ENCODE measurements around the gene MFN1.

Gene MFN1

DNA sequence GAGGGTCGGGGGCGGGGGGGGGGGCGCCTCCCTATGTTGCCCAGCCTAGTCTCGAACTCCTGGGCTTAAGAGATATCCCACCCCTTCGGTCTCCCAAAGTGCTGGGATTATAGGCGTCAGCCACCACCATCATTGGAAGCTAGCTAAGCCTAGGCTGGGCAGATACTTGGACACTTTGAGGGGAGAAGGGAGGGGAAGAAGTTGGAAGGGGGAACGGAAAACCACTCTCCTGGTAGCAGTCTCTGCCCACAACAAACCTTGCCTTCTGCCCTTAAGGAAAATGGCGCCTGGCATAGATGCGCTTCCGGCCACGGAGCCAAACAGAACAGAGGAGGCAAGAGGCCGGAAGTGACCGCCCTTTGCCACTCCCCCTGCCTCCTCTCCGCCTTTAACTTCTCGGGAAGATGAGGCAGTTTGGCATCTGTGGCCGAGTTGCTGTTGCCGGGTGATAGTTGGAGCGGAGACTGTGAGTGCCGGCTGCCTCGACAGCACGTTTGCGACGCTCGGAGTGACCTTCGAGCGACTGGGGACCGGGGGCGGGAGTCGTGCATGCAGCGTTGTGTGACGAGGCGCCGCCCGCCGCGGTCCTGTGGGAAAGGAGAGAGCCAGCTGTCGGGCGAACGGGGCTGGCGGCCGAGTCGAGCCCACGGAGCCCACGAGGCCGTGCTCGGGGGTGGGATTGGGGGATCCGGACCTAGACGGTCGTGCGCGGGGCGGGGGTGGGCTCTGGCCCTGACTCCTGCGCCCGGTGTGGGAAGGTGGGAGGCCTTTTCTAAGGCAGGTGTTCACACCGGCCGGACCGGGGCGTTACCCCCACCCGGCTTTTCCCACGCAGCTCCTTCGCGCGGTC, at the start of gene MFN1:
Gene MFN1 (plus strand): TSS at position 365 of the 850 bp plus-strand sequence. CDS start 1,143 bp downstream, outside the sequence.
- Mint-ChIP-seq H3K4me3 (peak within 1 kb of the TSS; percentile 96 to 98 (median 97)), H3K36me3 (ENCODE audit: low read depth) (peaks cover 23% of the 10 kb centered on the region), H3K9me3 (no peaks in the 10 kb centered on the region), H3K4me1 (peaks cover 11% of the 10 kb centered on the region), H3K27ac (peak within 1 kb of the TSS; percentile 91 to 99 (median 99)), H3K27me3 (ENCODE audit: low read depth) (no peaks in the 10 kb centered on the region)
- TF ChIP-seq, protein P1, sequence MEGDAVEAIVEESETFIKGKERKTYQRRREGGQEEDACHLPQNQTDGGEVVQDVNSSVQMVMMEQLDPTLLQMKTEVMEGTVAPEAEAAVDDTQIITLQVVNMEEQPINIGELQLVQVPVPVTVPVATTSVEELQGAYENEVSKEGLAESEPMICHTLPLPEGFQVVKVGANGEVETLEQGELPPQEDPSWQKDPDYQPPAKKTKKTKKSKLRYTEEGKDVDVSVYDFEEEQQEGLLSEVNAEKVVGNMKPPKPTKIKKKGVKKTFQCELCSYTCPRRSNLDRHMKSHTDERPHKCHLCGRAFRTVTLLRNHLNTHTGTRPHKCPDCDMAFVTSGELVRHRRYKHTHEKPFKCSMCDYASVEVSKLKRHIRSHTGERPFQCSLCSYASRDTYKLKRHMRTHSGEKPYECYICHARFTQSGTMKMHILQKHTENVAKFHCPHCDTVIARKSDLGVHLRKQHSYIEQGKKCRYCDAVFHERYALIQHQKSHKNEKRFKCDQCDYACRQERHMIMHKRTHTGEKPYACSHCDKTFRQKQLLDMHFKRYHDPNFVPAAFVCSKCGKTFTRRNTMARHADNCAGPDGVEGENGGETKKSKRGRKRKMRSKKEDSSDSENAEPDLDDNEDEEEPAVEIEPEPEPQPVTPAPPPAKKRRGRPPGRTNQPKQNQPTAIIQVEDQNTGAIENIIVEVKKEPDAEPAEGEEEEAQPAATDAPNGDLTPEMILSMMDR (IDR thresholded peaks at IDR 0.05; ENCODE audit: unreplicated experiment in 3 of 3), result no peak

DNA sequence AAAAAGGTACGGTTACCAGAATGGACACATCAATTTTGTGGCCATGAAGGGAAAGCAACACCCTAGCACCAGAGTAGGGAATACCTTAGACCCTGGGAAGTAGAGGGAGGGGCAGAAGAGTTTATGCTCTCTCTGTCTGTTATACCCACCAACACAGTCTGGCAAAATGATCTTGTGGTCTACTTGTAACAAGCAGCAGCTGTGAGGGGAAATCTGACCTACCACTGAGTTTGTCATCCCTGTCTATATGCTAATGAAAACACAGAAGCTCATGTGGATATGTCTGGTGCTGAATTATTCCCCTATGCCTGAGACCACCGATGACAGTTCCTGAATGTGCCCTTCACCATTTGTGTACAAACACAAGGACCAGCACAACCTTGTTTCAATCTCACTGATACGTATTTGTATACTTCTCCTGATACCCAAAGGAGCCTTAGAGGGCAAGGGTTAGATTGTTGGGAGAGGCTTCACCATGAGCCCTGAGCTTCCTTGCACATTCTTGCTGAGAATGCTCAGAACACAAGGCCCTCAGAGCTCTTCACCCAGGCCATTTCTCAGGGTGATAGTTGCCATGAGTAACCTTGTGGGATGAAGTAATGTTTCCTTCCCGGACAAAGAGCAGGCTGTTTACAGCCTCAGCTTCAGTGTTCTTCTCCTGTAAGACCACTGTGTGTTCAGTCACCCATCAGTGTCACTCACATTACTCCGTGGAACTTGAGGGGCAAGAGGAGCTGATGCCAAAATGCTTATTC, 49.4 kb upstream of the MFN1 start:
- Mint-ChIP-seq H3K4me3 (no peak overlapping the region), H3K27ac (no peak overlapping the region), H3K9me3 (peaks cover 11% of the 10 kb centered on the region), H3K27me3 (ENCODE audit: low read depth) (no peaks in the 10 kb centered on the region), H3K36me3 (ENCODE audit: low read depth) (no peaks in the 10 kb centered on the region), H3K4me1 (peaks cover 7% of the 10 kb centered on the region)
- TF ChIP-seq, protein P1 (IDR thresholded peaks at IDR 0.05; ENCODE audit: unreplicated experiment in 3 of 3), result no peak

DNA sequence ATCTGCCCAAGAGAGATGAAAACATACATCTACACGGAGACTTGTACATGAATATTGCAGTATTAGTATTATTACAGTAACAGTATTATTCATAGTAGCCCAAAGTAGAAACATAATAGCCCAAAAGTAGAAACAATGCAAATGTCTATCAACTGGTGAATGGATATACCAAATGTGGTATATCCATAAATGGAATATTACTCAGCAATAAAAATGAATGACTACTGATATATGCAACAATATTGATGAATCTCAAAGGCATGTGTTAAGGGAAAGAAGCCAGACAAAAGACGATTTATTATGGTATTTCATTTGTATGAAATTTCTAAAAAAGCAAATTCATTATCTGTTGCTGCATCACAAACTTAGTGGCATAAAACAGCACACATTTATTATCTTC, 48.2 kb upstream of the MFN1 start:
- peaks cover 7% of the 10 kb centered on the region for H3K4me1 Mint-ChIP-seq
- H3K27ac Mint-ChIP-seq, result no peak overlapping the region
- H3K4me3 Mint-ChIP-seq, result no peak overlapping the region
- no peaks in the 10 kb centered on the region for H3K36me3 Mint-ChIP-seq (ENCODE audit: low read depth)
- no peaks in the 10 kb centered on the region for H3K27me3 Mint-ChIP-seq (ENCODE audit: low read depth)
- H3K9me3 Mint-ChIP-seq, result peaks cover 11% of the 10 kb centered on the region
- TF ChIP-seq, protein P1 (IDR thresholded peaks at IDR 0.05; ENCODE audit: unreplicated experiment in 3 of 3), result no peak

DNA sequence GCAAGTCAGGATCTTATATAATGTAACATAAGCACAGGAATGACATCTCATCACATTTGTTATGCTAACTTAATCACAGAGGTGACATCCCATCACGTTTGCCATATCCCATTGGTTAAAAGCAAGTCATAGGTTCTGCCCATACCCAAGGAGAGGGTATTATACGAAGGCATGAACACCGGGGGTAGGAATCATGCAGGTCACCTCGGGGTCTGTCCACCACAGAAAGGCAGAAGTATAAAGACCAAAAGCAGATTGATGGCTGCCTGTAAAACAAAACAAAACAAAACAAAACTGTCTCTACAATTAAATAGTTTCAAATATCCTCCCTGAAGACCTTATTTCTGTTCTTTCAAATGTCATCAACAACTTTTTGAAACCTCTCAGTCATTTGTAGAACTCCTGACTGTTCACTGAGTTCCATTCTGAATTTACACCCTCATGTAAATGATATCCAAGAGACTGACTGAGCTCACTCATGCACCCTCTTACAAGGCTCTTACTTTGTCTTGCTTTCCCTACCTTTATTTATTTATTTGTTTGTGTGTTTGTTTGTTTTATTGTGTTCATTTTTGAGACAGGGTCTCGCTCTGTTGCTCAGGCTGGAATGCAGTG, 47.4 kb upstream of the MFN1 start:
- peak overlapping the region in 1 of 3 experiments; percentile 27 for H3K27ac Mint-ChIP-seq
- H3K27me3 Mint-ChIP-seq (ENCODE audit: low read depth), result no peaks in the 10 kb centered on the region
- TF ChIP-seq, protein P1 (IDR thresholded peaks at IDR 0.05; ENCODE audit: unreplicated experiment in 3 of 3), result no peak
- no peaks in the 10 kb centered on the region for H3K36me3 Mint-ChIP-seq (ENCODE audit: low read depth)
- no peak overlapping the region for H3K4me3 Mint-ChIP-seq
- peaks cover 7% of the 10 kb centered on the region for H3K4me1 Mint-ChIP-seq
- H3K9me3 Mint-ChIP-seq, result peaks cover 11% of the 10 kb centered on the region

DNA sequence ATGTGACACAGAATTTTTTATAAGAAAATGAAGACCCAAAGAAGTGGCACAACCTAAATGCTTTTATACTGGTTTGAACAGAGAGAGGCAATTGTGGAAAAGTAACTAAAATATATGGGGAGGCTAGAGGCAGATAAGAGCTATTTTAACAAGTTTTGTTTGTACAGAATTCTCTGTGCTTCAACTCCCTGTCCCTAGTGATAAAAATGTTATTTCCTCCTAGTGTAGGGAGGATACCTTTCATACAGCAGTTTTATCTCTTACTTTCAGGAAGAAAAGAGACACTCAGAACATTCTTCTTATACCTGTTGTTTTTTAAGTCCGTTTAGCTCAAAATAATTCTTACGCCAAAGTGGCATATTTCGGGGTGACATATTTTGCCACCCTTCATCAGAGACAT, 45.9 kb upstream of the MFN1 start:
- TF ChIP-seq, protein P1 (IDR thresholded peaks at IDR 0.05; ENCODE audit: unreplicated experiment in 3 of 3), result no peak
- peak overlapping the region in 1 of 3 experiments; percentile 37 for H3K27ac Mint-ChIP-seq
- peaks cover 7% of the 10 kb centered on the region for H3K4me1 Mint-ChIP-seq
- no peak overlapping the region for H3K4me3 Mint-ChIP-seq
- no peaks in the 10 kb centered on the region for H3K27me3 Mint-ChIP-seq (ENCODE audit: low read depth)
- peaks cover 11% of the 10 kb centered on the region for H3K9me3 Mint-ChIP-seq
- H3K36me3 Mint-ChIP-seq (ENCODE audit: low read depth), result no peaks in the 10 kb centered on the region
